ENCODE results near the gene USP50. TPM values are rescaled to one million over a fixed set of nuclear protein-coding genes. Genes with fewer than 3 reads are reported as not detected.

The USP50 gene
- total RNA-seq, 1 experiment from 2014 or later = not detected

GRCh38 chr15:50563756-50564155, 17.3 kb upstream of the USP50 start:
- no peaks in the 10 kb centered on the region for H3K9me3 Mint-ChIP-seq
- Histone ChIP-seq H2BK120ac (ENCODE audit: low read depth, low read length, poor library complexity, severe bottlenecking) (no peak overlapping the region), H3K4ac (ENCODE audit: low read depth, low read length) (no peak overlapping the region), H3K18ac (ENCODE audit: insufficient read length, low read depth, low read length) (no peak overlapping the region), H3K79me1 (ENCODE audit: insufficient read depth, low read depth, low read length, poor library complexity, severe bottlenecking) (no peaks in the 10 kb centered on the region), H2BK20ac (ENCODE audit: low read depth, low read length, poor library complexity, severe bottlenecking) (no peak overlapping the region), H3T11ph (ENCODE audit: low read length) (no peak overlapping the region), H2AFZ (ENCODE audit: low read length) (no peak overlapping the region), H3K27me3 (ENCODE audit: insufficient read depth, low read length) (no peaks in the 10 kb centered on the region), H2BK15ac (ENCODE audit: low read depth, low read length) (no peak overlapping the region), H3K14ac (ENCODE audit: insufficient read depth, low read length) (no peak overlapping the region), H2AK5ac (ENCODE audit: insufficient read length, low read length) (no peak overlapping the region), H3K9me3 (ENCODE audit: control insufficient read depth, low read depth, low read length) (no peaks in the 10 kb centered on the region), H2BK12ac (ENCODE audit: insufficient read length, low read depth, low read length) (no peak overlapping the region), H3K4me2 (ENCODE audit: insufficient read depth, insufficient read length, low read length) (no peak overlapping the region), H4K8ac (replicated peaks; ENCODE audit: insufficient read length, low read depth, low read length) (no peak overlapping the region), H2BK5ac (ENCODE audit: insufficient read length, low read length) (no peak overlapping the region), H4K20me1 (ENCODE audit: control insufficient read depth, insufficient read depth, insufficient read length) (no peaks in the 10 kb centered on the region), H3K4me1 (ENCODE audit: insufficient read depth, low read length) (no peaks in the 10 kb centered on the region), H4K5ac (ENCODE audit: insufficient read length, low read depth, low read length) (no peak overlapping the region), H4K91ac (ENCODE audit: insufficient read length, low read depth, low read length) (no peak overlapping the region), H3K56ac (ENCODE audit: insufficient read length, low read depth, low read length) (no peak overlapping the region), H3K79me2 (ENCODE audit: insufficient read depth, low read length) (no peaks in the 10 kb centered on the region), H3K23me2 (ENCODE audit: insufficient read length, low read depth, low read length, poor library complexity, severe bottlenecking) (no peaks in the 10 kb centered on the region), H3K27ac (ENCODE audit: insufficient read length, low read depth, low read length) (no peak overlapping the region), H3K9ac (ENCODE audit: extremely low read depth, insufficient read length, low read length) (no peak overlapping the region), H3K23ac (ENCODE audit: insufficient read length, low read depth, low read length) (no peak overlapping the region)
- WGBS (ENCODE audit: extremely low coverage, insufficient read length, low lambda C conversion rate) = no CpG with 5 or more reads among the region's 4 CpGs
- peak overlapping the region in 1 of 3 experiments; percentile 49; a peak in 1 of 7 replicates for H3K27ac Mint-ChIP-seq
- no peak for TF ChIP-seq CTCF (conservative IDR thresholded peaks at IDR 0.05)
- no peak for DNase-seq
- no peak overlapping the region for H3K4me3 Mint-ChIP-seq
- H3K27me3 Mint-ChIP-seq (ENCODE audit: low read depth) = no peaks in the 10 kb centered on the region
- H3K4me1 Mint-ChIP-seq = no peaks in the 10 kb centered on the region
- H3K36me3 Mint-ChIP-seq (ENCODE audit: insufficient read depth in 1 of 3, low read depth in 3 of 3) = peaks cover 7 to 44% (median 30%) of the 10 kb centered on the region in 3 experiments; a peak in 6 of 7 replicates

All from H9 (cell line).